HFFc6 (cell line): ENCODE measurements around the gene AP1G1. TPM values are rescaled to one million over a fixed set of nuclear protein-coding genes. Genes with fewer than 3 reads are reported as not detected.

Source experiments
- DNase-seq: peaks from one replicate; pipeline ENCODE4 v3.0.0-alpha.2; 2018
- H3K27ac Mint-ChIP-seq: 2 replicates; pipeline ENCODE4 v1.8.0; 2020; ENCODE audit warnings: mild to moderate bottlenecking, mixed read lengths
- H3K27me3 Mint-ChIP-seq: 2 replicates; pipeline ENCODE4 v1.8.0; 2021; ENCODE audit warnings: mild to moderate bottlenecking, moderate library complexity, mixed read lengths; ENCODE audit not compliant: insufficient read depth
- H3K36me3 Mint-ChIP-seq: 2 replicates; pipeline ENCODE4 v1.8.0; 2021; ENCODE audit warnings: low read depth, mixed read lengths
- H3K4me1 Mint-ChIP-seq: 2 replicates; pipeline ENCODE4 v1.8.0; 2020; ENCODE audit warnings: low read depth, mixed read lengths
- H3K4me3 Mint-ChIP-seq: 2 replicates; pipeline ENCODE4 v1.8.0; 2020; ENCODE audit warnings: mild to moderate bottlenecking, moderate library complexity, mixed read lengths
- H3K9me3 Mint-ChIP-seq: 2 replicates; pipeline ENCODE4 v1.8.0; 2020; ENCODE audit warnings: mild to moderate bottlenecking, mixed read lengths
- total RNA-seq, 6 experiments: library from RNA; stranded (reverse); fragmentation: NEBNext Ultra II Directional; extraction: Animal tissue kit (Norgen Biotek cat#: 25700); gene quantifications; 2 replicates in 1 of 6; 3 replicates in 5 of 6; pipeline ENCODE4 v1.2.3, GENCODE V29; 2021
- TF ChIP-seq, protein P1 (sequence below): fragments of 200-600 bp; sonication (generic); IDR thresholded peaks from 2 replicates; pipeline ENCODE4 v1.5.0; 2021; ENCODE audit warnings: antibody characterized with exemption, mild to moderate bottlenecking

The AP1G1 gene
- total RNA-seq, 6 experiments from 2014 or later: 87.5 to 115 (median 106) TPM

DNA sequence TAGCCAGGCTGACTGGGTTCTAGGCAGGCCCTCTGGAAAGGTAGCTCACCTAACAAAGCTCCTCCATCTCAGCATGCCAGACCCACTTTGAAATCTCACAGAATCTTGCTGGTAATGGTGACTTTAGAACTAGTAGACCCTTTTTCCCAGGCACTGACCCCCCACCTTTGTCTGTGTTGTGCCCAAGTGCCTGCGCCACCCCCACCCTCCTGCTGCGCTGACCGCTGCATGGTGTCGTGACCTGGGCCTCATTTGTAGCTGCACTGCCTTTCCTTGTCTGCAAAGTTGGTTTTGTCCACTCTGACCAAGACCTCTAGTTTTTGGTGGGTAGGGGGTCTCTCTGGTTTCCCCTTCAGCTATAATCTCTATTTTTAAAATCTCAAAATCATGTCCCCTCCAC, 43.9 kb upstream of the AP1G1 start:
- peaks cover 29% of the 10 kb centered on the region for H3K4me1 Mint-ChIP-seq
- peaks cover 36% of the 10 kb centered on the region for H3K36me3 Mint-ChIP-seq
- no peak overlapping the region for H3K27ac Mint-ChIP-seq
- TF ChIP-seq, protein P1, sequence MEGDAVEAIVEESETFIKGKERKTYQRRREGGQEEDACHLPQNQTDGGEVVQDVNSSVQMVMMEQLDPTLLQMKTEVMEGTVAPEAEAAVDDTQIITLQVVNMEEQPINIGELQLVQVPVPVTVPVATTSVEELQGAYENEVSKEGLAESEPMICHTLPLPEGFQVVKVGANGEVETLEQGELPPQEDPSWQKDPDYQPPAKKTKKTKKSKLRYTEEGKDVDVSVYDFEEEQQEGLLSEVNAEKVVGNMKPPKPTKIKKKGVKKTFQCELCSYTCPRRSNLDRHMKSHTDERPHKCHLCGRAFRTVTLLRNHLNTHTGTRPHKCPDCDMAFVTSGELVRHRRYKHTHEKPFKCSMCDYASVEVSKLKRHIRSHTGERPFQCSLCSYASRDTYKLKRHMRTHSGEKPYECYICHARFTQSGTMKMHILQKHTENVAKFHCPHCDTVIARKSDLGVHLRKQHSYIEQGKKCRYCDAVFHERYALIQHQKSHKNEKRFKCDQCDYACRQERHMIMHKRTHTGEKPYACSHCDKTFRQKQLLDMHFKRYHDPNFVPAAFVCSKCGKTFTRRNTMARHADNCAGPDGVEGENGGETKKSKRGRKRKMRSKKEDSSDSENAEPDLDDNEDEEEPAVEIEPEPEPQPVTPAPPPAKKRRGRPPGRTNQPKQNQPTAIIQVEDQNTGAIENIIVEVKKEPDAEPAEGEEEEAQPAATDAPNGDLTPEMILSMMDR: no peak
- peaks cover 2% of the 10 kb centered on the region for H3K27me3 Mint-ChIP-seq
- no peaks in the 10 kb centered on the region for H3K9me3 Mint-ChIP-seq
- H3K4me3 Mint-ChIP-seq: no peak overlapping the region
- no peak for DNase-seq

DNA sequence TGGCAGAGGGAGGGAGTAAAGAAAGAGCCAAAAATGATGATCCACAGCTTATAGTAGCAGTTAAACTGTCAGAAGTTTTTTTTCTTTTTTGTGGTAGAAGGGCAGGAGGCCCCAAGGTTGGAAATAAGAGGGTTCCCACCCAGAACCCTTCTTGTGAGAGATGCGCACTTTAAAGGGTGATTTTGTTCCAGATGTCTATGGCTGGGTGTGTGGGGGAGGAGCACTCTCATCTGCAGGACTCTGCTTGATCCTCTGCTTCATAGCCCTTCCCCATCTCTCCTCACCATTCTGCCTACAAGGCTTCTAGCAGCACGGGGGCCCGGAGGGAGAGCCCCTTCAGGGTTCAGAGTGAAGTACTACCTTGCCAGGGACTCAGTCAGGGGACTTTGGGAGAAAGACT, 43.5 kb upstream of the AP1G1 start:
- TF ChIP-seq, protein P1: no peak
- Mint-ChIP-seq H3K27me3 (peaks cover 2% of the 10 kb centered on the region), H3K27ac (no peak overlapping the region), H3K4me1 (peaks cover 33% of the 10 kb centered on the region), H3K4me3 (no peak overlapping the region), H3K9me3 (no peaks in the 10 kb centered on the region), H3K36me3 (peaks cover 36% of the 10 kb centered on the region)
- no peak for DNase-seq

DNA sequence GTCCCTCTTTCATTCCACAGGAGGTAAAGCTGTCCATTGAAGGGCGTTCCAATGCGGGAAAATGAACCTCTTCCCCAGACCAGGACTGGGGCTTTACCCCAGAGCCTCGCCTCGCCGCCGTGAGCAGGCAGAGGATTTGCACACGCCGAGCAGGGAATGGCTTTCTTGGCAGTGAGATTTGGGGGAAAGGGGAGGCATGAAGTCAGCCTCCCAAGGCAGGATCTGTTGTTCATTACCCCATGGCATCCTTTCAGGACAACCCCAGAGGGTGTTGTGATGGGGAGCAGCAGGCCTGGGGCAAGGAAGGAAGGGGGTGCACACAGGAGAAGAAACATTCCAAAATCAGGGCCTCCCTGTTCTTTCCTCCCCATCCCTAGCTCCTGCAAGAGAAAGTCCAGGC, 43.1 kb upstream of the AP1G1 start:
- Mint-ChIP-seq H3K27me3 (peaks cover 2% of the 10 kb centered on the region), H3K9me3 (no peaks in the 10 kb centered on the region), H3K36me3 (peaks cover 36% of the 10 kb centered on the region), H3K27ac (no peak overlapping the region), H3K4me3 (no peak overlapping the region), H3K4me1 (peaks cover 37% of the 10 kb centered on the region)
- DNase-seq: no peak
- TF ChIP-seq, protein P1: no peak

DNA sequence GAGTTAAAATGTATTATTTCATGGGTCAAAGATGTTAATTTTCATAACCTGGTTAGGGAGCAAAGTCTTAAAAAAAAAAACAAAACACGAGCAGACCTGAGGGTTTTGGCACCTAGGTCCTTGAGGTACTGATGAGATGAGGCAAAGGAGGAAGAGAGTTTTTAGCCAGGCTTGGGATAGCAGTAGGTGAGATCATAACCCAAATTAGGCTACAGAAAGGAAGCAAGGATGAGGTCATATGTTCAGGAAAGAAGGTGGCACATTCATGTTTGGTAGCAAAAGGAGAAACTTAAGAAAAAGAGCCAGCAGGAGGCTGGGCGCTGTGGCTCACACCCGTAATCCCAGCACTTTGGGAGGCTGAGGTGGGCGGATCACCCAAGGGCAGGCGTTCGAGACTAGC, 40.0 kb upstream of the AP1G1 start:
- TF ChIP-seq, protein P1: no peak
- H3K9me3 Mint-ChIP-seq: no peaks in the 10 kb centered on the region
- H3K27ac Mint-ChIP-seq: no peak overlapping the region; the same call in 1 of the 2 replicates
- H3K4me3 Mint-ChIP-seq: no peak overlapping the region
- no peak for DNase-seq
- H3K36me3 Mint-ChIP-seq: peaks cover 18% of the 10 kb centered on the region
- peaks cover under 1% of the 10 kb centered on the region for H3K27me3 Mint-ChIP-seq
- H3K4me1 Mint-ChIP-seq: peaks cover 31% of the 10 kb centered on the region

DNA sequence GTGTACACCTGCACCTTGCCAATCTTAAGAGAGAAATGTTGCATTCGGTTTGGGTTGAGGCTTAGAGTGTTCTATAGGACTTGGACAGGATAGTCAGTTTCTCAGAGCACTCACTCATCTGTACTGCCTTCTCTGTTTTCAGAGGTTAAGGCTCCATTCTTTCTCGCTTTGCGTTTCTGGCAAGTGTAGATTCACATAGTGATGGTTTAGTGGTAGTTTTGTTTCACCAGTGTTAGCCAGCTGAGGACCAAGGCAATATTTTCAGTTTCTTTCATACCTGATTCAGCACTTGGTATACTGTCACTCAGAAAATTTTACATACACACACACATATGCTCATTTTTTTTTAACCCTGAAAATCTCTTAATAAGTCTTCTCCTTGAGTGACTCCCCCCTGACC, 38.5 kb upstream of the AP1G1 start:
- H3K4me3 Mint-ChIP-seq: peak overlapping the region; percentile 95
- DNase-seq: no peak
- TF ChIP-seq, protein P1: no peak
- H3K27me3 Mint-ChIP-seq: no peaks in the 10 kb centered on the region
- H3K27ac Mint-ChIP-seq: peak overlapping the region; percentile 76
- peaks cover 33% of the 10 kb centered on the region for H3K4me1 Mint-ChIP-seq
- no peaks in the 10 kb centered on the region for H3K9me3 Mint-ChIP-seq
- H3K36me3 Mint-ChIP-seq: peaks cover 14% of the 10 kb centered on the region

DNA sequence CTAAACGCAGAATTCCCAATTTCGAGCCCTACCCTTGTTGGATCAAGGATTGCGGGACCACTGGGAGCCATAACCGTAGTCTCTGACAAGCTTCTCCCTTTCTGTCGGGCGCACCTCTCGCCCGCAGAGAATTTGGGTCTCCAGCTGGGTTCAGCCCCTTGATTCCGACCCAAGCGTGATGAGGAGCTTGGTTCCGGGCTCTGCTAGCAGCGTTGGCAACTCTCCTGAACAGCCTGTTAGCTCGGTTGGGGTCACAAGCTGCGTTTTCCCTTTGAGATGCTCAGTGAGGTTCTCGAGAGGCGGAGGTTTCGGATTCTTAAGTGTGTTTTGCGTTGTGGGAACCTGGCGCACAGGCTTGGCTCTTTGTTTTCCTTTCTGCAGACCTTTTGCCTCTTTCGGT, 37.8 kb upstream of the AP1G1 start:
- H3K4me3 Mint-ChIP-seq: peak overlapping the region; percentile 95
- peak overlapping the region; percentile 76 for H3K27ac Mint-ChIP-seq
- H3K36me3 Mint-ChIP-seq: peaks cover 14% of the 10 kb centered on the region
- H3K4me1 Mint-ChIP-seq: peaks cover 33% of the 10 kb centered on the region
- no peak for DNase-seq
- TF ChIP-seq, protein P1: no peak
- no peaks in the 10 kb centered on the region for H3K27me3 Mint-ChIP-seq
- no peaks in the 10 kb centered on the region for H3K9me3 Mint-ChIP-seq
